Activated CD8-positive, alpha-beta memory T cell treated with anti-CD3 and anti-CD28 coated beads, Interleukin-2, amount 50 U/mL, for 48 hours (primary cell): ENCODE data around the gene TRIM22.

Source experiments
- DNase-seq: peaks from one replicate; pipeline ENCODE4 v3.0.0-alpha.2; 2020

Gene TRIM22

GRCh38 chr11:5749836-5750235 is 60.2 kb downstream of the TRIM22 start:
- DNase-seq: no peak

DNA sequence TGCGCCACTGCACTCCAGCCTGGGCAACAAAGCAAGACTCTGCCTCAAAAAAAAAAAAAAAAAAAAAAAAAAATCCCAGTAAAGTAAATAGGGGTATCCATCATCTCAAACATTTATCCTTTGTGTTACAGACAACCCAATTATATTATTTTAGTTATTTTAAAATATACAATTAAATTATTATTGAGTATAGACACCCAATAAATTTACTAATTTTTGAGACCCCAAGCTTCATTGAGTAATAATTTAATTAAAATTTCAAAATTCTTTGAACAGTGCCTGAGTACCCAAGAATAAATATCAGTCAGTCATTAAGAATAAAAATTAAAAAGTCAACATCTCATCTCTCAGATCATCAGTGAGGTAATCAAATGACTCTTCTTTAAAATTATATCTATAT is 64.4 kb downstream of the TRIM22 start, which contains the start of gene OR52N4:
Gene OR52N4 (plus strand): TSS at position 301 of the 400 bp plus-strand sequence. CDS start 498 bp downstream, outside the sequence.
- DNase-seq: no peak
